Lower lobe of right lung (tissue), 2 donors: ENCODE measurements around the gene TSPAN9. TPM values are rescaled to one million over a fixed set of nuclear protein-coding genes. Genes with fewer than 3 reads are reported as not detected.

Source experiments
- ATAC-seq, 2 donors: fragments of 200-7000 bp; cut with Tn5 transposase; one replicate each; pipeline ENCODE4 v1.9.1; 2020 to 2022; ENCODE audit warnings: mild to moderate bottlenecking in 2 of 2, moderate library complexity in 2 of 2
- DNase-seq: peaks from one replicate; pipeline ENCODE4 v3.0.0-alpha.2; 2020
- H3K27ac ChIP-seq: fragments of 200-600 bp; one replicate; pipeline ENCODE4 v1.8.0; 2022
- H3K27me3 ChIP-seq: fragments of 200-600 bp; one replicate; pipeline ENCODE4 v1.8.0; 2022; ENCODE audit warnings: low read depth
- H3K36me3 ChIP-seq: fragments of 200-600 bp; one replicate; pipeline ENCODE4 v1.8.0; 2022; ENCODE audit warnings: mild to moderate bottlenecking
- H3K4me1 ChIP-seq: fragments of 200-600 bp; one replicate; pipeline ENCODE4 v1.8.0; 2022
- H3K4me3 ChIP-seq: fragments of 200-600 bp; one replicate; pipeline ENCODE4 v1.8.0; 2022; ENCODE audit warnings: mild to moderate bottlenecking
- H3K9me3 ChIP-seq: fragments of 200-600 bp; one replicate; pipeline ENCODE4 v1.8.0; 2022
- intact Hi-C: fragments of 100-400 bp; cut with DNase I; formaldehyde crosslinking; loops from one replicate; pipeline ENCODE4 v1.11.0; 2022
- total RNA-seq: library from RNA; stranded (reverse); fragmentation: NEBNext Ultra II Directional; extraction: Animal tissue kit (Norgen Biotek cat#: 25700); gene quantifications from one replicate; pipeline ENCODE4 v1.2.1, GENCODE V29; 2021
- TF ChIP-seq, protein P1 (sequence below): fragments of 200-600 bp; IDR thresholded peaks from one replicate; pipeline ENCODE4 v1.8.0; 2022; ENCODE audit warnings: antibody characterized with exemption, mild to moderate bottlenecking
- donor health status: DM: no; HTN: yes; CAD: no; lungs with severe emphysema.

Gene TSPAN9
- total RNA-seq, 1 donor from 2014 or later, result 61.1 TPM

DNA sequence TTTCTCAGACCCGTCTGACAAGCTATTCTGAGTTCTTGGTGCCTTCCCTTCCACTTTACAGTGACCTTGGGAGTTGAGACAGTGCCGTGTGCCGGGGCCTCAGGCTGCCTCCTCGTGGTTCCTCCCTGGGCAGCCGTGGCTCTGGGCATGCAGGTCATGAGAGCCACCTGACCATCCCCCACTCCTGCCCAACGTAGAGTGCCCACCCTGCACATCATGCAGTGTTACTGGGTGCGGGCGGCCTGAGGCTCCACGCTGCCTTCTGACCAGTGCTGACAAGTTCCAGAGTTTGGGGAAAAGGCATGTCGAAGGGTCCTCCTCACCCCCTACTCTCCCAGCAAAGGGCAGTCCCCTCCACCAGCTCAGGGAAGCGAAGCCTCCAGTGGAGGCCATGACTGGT lies 190.5 kb downstream of the TSPAN9 start:
- Histone ChIP-seq H3K9me3 (no peaks in the 10 kb centered on the region), H3K4me3 (no peak overlapping the region), H3K27ac (no peak overlapping the region), H3K27me3 (no peaks in the 10 kb centered on the region), H3K36me3 (peaks cover under 1% of the 10 kb centered on the region), H3K4me1 (no peaks in the 10 kb centered on the region)
- intact Hi-C loops, result no loop called here
- TF ChIP-seq, protein P1, sequence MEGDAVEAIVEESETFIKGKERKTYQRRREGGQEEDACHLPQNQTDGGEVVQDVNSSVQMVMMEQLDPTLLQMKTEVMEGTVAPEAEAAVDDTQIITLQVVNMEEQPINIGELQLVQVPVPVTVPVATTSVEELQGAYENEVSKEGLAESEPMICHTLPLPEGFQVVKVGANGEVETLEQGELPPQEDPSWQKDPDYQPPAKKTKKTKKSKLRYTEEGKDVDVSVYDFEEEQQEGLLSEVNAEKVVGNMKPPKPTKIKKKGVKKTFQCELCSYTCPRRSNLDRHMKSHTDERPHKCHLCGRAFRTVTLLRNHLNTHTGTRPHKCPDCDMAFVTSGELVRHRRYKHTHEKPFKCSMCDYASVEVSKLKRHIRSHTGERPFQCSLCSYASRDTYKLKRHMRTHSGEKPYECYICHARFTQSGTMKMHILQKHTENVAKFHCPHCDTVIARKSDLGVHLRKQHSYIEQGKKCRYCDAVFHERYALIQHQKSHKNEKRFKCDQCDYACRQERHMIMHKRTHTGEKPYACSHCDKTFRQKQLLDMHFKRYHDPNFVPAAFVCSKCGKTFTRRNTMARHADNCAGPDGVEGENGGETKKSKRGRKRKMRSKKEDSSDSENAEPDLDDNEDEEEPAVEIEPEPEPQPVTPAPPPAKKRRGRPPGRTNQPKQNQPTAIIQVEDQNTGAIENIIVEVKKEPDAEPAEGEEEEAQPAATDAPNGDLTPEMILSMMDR, result no peak
- DNase-seq (no peak), ATAC-seq (peak in 1 of 2 donors; percentile 10)

DNA sequence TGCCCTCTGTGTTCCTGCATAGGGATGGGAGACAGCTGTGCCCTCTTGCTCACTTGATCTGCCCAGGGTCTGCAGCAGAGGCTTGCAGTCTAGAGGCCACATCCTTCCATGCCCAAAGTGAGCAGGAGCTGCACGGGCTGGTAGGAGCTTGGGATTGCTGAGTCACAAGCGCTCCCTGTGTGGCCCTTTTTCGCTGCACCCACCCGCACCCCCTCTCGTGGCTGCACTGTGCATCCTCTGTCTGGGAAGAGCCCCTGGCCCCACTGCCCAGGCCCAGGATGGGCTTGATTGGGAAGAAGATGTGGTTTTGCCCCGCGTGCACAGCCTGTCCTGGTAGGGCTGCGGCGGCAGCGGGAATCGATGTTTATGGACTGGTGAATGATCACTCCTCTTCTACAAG lies 192.4 kb downstream of the TSPAN9 start:
- Histone ChIP-seq H3K36me3 (peaks cover 6% of the 10 kb centered on the region), H3K4me1 (peaks cover 4% of the 10 kb centered on the region), H3K27ac (no peak overlapping the region), H3K4me3 (no peak overlapping the region), H3K9me3 (no peaks in the 10 kb centered on the region), H3K27me3 (no peaks in the 10 kb centered on the region)
- DNase-seq (no peak), ATAC-seq (no peak)
- intact Hi-C loops, result no loop called here
- TF ChIP-seq, protein P1, result no peak

DNA sequence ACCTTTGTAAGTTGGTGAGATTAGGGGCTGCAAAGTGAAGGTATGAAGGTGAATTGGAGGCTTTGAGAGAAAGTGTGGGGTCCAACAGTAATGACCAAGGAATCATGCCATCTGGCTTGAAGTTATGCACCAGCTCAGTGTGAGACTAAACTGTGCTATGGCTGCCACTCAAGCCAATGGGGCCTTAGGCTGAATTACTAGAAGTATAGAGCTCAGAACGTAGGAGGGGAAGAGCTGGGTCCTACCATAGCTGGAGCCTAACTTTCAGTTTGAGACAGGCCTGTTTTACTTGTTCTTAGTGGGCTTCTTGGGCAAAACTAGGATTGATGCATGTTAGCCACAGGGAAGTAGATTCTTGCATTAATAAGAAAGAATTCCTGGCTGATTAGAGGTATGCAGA lies 194.0 kb downstream of the TSPAN9 start:
- ATAC-seq (no peak), DNase-seq (no peak)
- TF ChIP-seq, protein P1, result no peak
- Histone ChIP-seq H3K4me3 (no peak overlapping the region), H3K4me1 (peaks cover 13% of the 10 kb centered on the region), H3K27me3 (no peaks in the 10 kb centered on the region), H3K9me3 (no peaks in the 10 kb centered on the region), H3K27ac (no peak overlapping the region), H3K36me3 (peaks cover 6% of the 10 kb centered on the region)
- intact Hi-C loops, result loop anchor here (10.0 kb wide), 1 partner anchor 126 kb away; no protein-coding TSS in a partner anchor

DNA sequence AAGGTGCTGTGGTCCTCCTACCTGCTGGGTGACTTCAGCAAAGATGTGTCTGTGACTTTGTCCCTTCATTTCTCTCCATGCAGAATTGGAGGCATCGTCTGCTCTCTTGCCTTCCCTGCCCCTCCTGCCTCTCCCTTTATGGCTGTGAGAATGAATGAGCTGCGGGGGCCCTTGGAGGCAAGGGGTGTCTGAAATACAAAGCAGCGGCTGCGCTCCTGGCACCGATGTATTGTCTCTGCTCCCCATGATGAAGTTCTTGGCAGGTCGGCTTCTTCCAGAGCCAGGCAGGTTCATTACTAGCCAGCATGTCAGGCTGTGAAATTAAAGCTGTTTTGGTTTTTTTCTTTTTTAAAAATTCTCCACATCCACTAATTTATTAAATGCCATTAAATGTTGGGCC lies 194.5 kb downstream of the TSPAN9 start:
- H3K27ac ChIP-seq, result no peak overlapping the region
- DNase-seq, result no peak
- H3K4me1 ChIP-seq, result peaks cover 13% of the 10 kb centered on the region
- TF ChIP-seq, protein P1, result no peak
- no peak overlapping the region for H3K4me3 ChIP-seq
- no peak for ATAC-seq
- no peaks in the 10 kb centered on the region for H3K27me3 ChIP-seq
- intact Hi-C loops, result loop anchor here (10.0 kb wide), 1 partner anchor 127 kb away; no protein-coding TSS in a partner anchor
- H3K9me3 ChIP-seq, result no peaks in the 10 kb centered on the region
- H3K36me3 ChIP-seq, result peaks cover 6% of the 10 kb centered on the region

DNA sequence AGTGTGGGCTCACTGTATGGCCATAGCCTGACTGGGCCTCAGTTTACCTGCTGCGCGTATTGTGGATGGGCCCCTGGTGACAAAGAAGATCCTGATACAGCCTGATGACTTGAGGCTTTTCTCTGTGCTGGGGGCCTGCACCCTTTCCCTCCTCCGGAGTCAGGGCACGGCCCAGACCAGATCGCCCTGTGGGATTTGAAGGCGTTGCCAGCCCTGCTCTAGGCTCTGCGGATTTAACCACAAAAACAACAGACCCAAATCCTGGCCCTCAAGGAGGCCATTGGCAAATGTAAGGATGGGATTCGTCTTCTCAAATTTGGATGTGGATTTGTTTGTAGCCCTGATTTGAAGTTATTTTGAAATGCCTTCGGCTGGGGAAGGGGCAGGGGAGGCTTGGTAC lies 195.8 kb downstream of the TSPAN9 start:
- Histone ChIP-seq H3K4me1 (peaks cover 13% of the 10 kb centered on the region), H3K4me3 (no peak overlapping the region), H3K27ac (no peak overlapping the region), H3K36me3 (peaks cover 9% of the 10 kb centered on the region), H3K9me3 (no peaks in the 10 kb centered on the region), H3K27me3 (no peaks in the 10 kb centered on the region)
- TF ChIP-seq, protein P1, result no peak
- ATAC-seq (no peak), DNase-seq (no peak)
- intact Hi-C loops, result loop anchor here (10.0 kb wide), 1 partner anchor 128 kb away; no protein-coding TSS in a partner anchor
